OCI-LY3 (cell line): ENCODE measurements around the gene REM1.

Experiments
- H2AFZ ChIP-seq: fragments of 200-600, 300-600 bp; shearing (Covaris generic); 2 replicates; pipeline ENCODE4 v1.6.0; 2014; ENCODE audit warnings: antibody characterized with exemption, low read depth, low read length
- H3K27ac ChIP-seq: fragments of 200-600, 300-600 bp; sonication (generic); 2 replicates; pipeline ENCODE4 v1.5.1; 2014; ENCODE audit warnings: mild to moderate bottlenecking, low read length, moderate library complexity, mixed read lengths
- H3K27me3 ChIP-seq: fragments of 200-600, 300-600 bp; sonication (generic); 2 replicates; pipeline ENCODE4 v1.6.1; 2014; ENCODE audit warnings: low read depth, low read length, mixed read lengths
- H3K36me3 ChIP-seq: fragments of 200-600, 300-600 bp; sonication (generic); replicated peaks from 2 replicates; pipeline ENCODE3; 2014; ENCODE audit warnings: low read depth, low read length, mixed read lengths
- H3K4me1 ChIP-seq: fragments of 300-600, 200-600 bp; sonication (generic); 2 replicates; pipeline ENCODE4 v1.6.1; 2014; ENCODE audit warnings: low read length, mixed read lengths
- H3K4me2 ChIP-seq: fragments of 200-600, 300-600 bp; sonication (generic); 2 replicates; pipeline ENCODE4 v1.6.1; 2014; ENCODE audit warnings: low read length, mixed read lengths
- H3K4me3 ChIP-seq: fragments of 300-600, 200-600 bp; sonication (generic); 2 replicates; pipeline ENCODE4 v1.5.1; 2014; ENCODE audit warnings: antibody characterized with exemption, mild to moderate bottlenecking, low read length, moderate library complexity
- H3K79me2 ChIP-seq: fragments of 300-600, 200-600 bp; shearing (Covaris generic); 2 replicates; pipeline ENCODE4 v1.6.1; 2014; ENCODE audit warnings: mild to moderate bottlenecking, low read length, mixed read lengths
- H3K9ac ChIP-seq: fragments of 300-600, 200-600 bp; shearing (Covaris generic); 2 replicates; pipeline ENCODE4 v1.6.0; 2014; ENCODE audit warnings: mild to moderate bottlenecking, low read length, moderate library complexity
- H3K9me3 ChIP-seq: fragments of 200-600, 300-600 bp; shearing (Covaris generic); 2 replicates; pipeline ENCODE4 v1.6.1; 2014; ENCODE audit warnings: low read length, mixed read lengths; ENCODE audit not compliant: insufficient read depth
- H4K20me1 ChIP-seq: fragments of 200-600, 300-600 bp; sonication (generic); 2 replicates; pipeline ENCODE4 v1.6.1; 2016; ENCODE audit warnings: low read length, mixed read lengths; ENCODE audit not compliant: insufficient read depth
- CTCF ChIP-seq: fragments of 200-600, 300-600 bp; sonication (generic); IDR thresholded peaks from 2 replicates; pipeline ENCODE4 v1.5.1; 2014; ENCODE audit warnings: antibody characterized with exemption, low read length, low read depth
- EZH2phosphoT487 ChIP-seq: fragments of 200-600 bp; shearing (Covaris generic); IDR thresholded peaks from 2 replicates; pipeline ENCODE4 v1.6.1; 2018; ENCODE audit warnings: antibody characterized with exemption, mixed run types, low read depth

REM1 gene

GRCh38 chr20:31473331-31474096 is 1.6 kb upstream of the REM1 start:
- H3K4me2 ChIP-seq = peak overlapping the region; percentile 67

GRCh38 chr20:31474097-31474436 is 1.0 kb upstream of the REM1 start:
- Histone ChIP-seq H3K27ac (peak overlapping the region; percentile 24; the same call in 1 of the 2 replicates), H3K4me3 (peak overlapping the region; percentile 33), H3K4me2 (peak overlapping the region; percentile 67), H4K20me1 (no peaks in the 10 kb centered on the region), H3K9me3 (no peaks in the 10 kb centered on the region), H3K36me3 (no peaks in the 10 kb centered on the region), H3K79me2 (no peaks in the 10 kb centered on the region), H2AFZ (peak overlapping the region; percentile 80), H3K27me3 (no peaks in the 10 kb centered on the region), H3K4me1 (peaks cover 16% of the 10 kb centered on the region), H3K9ac (no peak overlapping the region)
- TF ChIP-seq CTCF = no peak
- no peak for TF ChIP-seq EZH2phosphoT487

More at GRCh38 chr20:31473331-31474096, 1.6 kb upstream of the REM1 start:
- TF ChIP-seq CTCF = no peak
- no peak for TF ChIP-seq EZH2phosphoT487
- Histone ChIP-seq H3K4me3 (peak overlapping the region; percentile 23), H3K9ac (no peak overlapping the region), H4K20me1 (no peaks in the 10 kb centered on the region), H3K79me2 (no peaks in the 10 kb centered on the region), H3K27ac (peak overlapping the region; percentile 24), H3K27me3 (no peaks in the 10 kb centered on the region), H3K4me1 (peaks cover 16% of the 10 kb centered on the region), H2AFZ (peak overlapping the region; percentile 75; the same call in 1 of the 2 replicates), H3K36me3 (no peaks in the 10 kb centered on the region), H3K9me3 (no peaks in the 10 kb centered on the region)

GRCh38 chr20:31475472-31476293 is 595 bp downstream of the REM1 start:
- Histone ChIP-seq H2AFZ (no peak overlapping the region), H3K27me3 (no peaks in the 10 kb centered on the region), H3K9ac (no peak overlapping the region), H3K79me2 (no peaks in the 10 kb centered on the region), H3K4me3 (no peak overlapping the region), H3K9me3 (no peaks in the 10 kb centered on the region), H3K4me1 (peaks cover 16% of the 10 kb centered on the region), H4K20me1 (no peaks in the 10 kb centered on the region), H3K27ac (no peak overlapping the region), H3K36me3 (no peaks in the 10 kb centered on the region), H3K4me2 (no peak overlapping the region)
- TF ChIP-seq CTCF (no peak), EZH2phosphoT487 (no peak)

- no peak overlapping the region for H3K27ac ChIP-seq
- H4K20me1 ChIP-seq = no peaks in the 10 kb centered on the region
- no peak overlapping the region for H3K9ac ChIP-seq
- H3K4me3 ChIP-seq = no peak overlapping the region
- no peak overlapping the region for H3K4me2 ChIP-seq
- no peaks in the 10 kb centered on the region for H3K9me3 ChIP-seq
- no peak for TF ChIP-seq EZH2phosphoT487
- no peak for TF ChIP-seq CTCF
- H3K36me3 ChIP-seq = no peaks in the 10 kb centered on the region
- H2AFZ ChIP-seq = no peak overlapping the region
- H3K4me1 ChIP-seq = peaks cover 16% of the 10 kb centered on the region
- no peaks in the 10 kb centered on the region for H3K27me3 ChIP-seq
- H3K79me2 ChIP-seq = no peaks in the 10 kb centered on the region
Measured at GRCh38 chr20:31476294-31476585, 1.2 kb downstream of the REM1 start.
